PFSK-1 (cell line): ENCODE measurements around the gene FCRL6.

ENCODE experiments used
- FOXP2 ChIP-seq: optimal IDR thresholded peaks from 2 replicates; pipeline ENCODE3; 2011; ENCODE audit warnings: borderline replicate concordance, control low read depth, inconsistent platforms; ENCODE audit not compliant: insufficient read depth; ENCODE audit errors: extremely low read length, extremely low read depth
- POLR2AphosphoS5 ChIP-seq: IDR thresholded peaks from 2 replicates; pipeline ENCODE4 v1.6.1; 2012; ENCODE audit warnings: low read depth, mild to moderate bottlenecking, control low read depth, low read length, moderate library complexity
- SIN3A ChIP-seq: IDR thresholded peaks from 2 replicates; pipeline ENCODE4 v1.6.1; 2012; ENCODE audit warnings: mild to moderate bottlenecking, low read length, moderate library complexity, borderline replicate concordance; ENCODE audit not compliant: insufficient read depth
- TAF1 ChIP-seq: IDR thresholded peaks from 2 replicates; pipeline ENCODE4 v1.6.1; 2012; ENCODE audit warnings: low read length, control low read depth, borderline replicate concordance; ENCODE audit not compliant: insufficient read depth
- TF ChIP-seq, protein P1 (sequence below), 2 experiments: IDR thresholded peaks; 2 replicates each; pipeline versions ENCODE4 v1.6.1 to v1.8.0; 2011 to 2012; ENCODE audit warnings: low read depth in 2 of 2, low read length in 2 of 2, control low read depth in 1 of 2, inconsistent platforms in 1 of 2, mild to moderate bottlenecking in 1 of 2, moderate library complexity in 1 of 2; ENCODE audit not compliant: insufficient read depth in 1 of 2

Gene FCRL6

GRCh38 chr1:159825564-159825963, 23.4 kb downstream of the FCRL6 start:
- TF ChIP-seq, protein P1, sequence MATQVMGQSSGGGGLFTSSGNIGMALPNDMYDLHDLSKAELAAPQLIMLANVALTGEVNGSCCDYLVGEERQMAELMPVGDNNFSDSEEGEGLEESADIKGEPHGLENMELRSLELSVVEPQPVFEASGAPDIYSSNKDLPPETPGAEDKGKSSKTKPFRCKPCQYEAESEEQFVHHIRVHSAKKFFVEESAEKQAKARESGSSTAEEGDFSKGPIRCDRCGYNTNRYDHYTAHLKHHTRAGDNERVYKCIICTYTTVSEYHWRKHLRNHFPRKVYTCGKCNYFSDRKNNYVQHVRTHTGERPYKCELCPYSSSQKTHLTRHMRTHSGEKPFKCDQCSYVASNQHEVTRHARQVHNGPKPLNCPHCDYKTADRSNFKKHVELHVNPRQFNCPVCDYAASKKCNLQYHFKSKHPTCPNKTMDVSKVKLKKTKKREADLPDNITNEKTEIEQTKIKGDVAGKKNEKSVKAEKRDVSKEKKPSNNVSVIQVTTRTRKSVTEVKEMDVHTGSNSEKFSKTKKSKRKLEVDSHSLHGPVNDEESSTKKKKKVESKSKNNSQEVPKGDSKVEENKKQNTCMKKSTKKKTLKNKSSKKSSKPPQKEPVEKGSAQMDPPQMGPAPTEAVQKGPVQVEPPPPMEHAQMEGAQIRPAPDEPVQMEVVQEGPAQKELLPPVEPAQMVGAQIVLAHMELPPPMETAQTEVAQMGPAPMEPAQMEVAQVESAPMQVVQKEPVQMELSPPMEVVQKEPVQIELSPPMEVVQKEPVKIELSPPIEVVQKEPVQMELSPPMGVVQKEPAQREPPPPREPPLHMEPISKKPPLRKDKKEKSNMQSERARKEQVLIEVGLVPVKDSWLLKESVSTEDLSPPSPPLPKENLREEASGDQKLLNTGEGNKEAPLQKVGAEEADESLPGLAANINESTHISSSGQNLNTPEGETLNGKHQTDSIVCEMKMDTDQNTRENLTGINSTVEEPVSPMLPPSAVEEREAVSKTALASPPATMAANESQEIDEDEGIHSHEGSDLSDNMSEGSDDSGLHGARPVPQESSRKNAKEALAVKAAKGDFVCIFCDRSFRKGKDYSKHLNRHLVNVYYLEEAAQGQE (IDR thresholded peaks at IDR 0.05; ENCODE audit: insufficient read depth in 1 of 2, low read depth in 2 of 2, low read length in 2 of 2), result no peak
- TF ChIP-seq FOXP2, result no peak
- no peak for TF ChIP-seq SIN3A

GRCh38 chr1:159826441-159827101, 24.4 kb downstream of the FCRL6 start, which contains the start of gene SLAMF8:
SLAMF8 (plus strand) TSS chr1:159826873; CDS start chr1:159826899, 26 bp downstream.
- TF ChIP-seq, protein P1 (IDR thresholded peaks at IDR 0.05; ENCODE audit: insufficient read depth in 1 of 2, low read depth in 2 of 2, low read length in 2 of 2), result no peak
- no peak for TF ChIP-seq TAF1
- TF ChIP-seq FOXP2, result no peak
- TF ChIP-seq POLR2AphosphoS5, result no peak
- TF ChIP-seq SIN3A, result no peak

- TF ChIP-seq POLR2AphosphoS5 (no peak), TAF1 (no peak), SIN3A (no peak)
Measured at GRCh38 chr1:159827102-159827490, 24.9 kb downstream of the FCRL6 start.

GRCh38 chr1:159827549-159827948, 25.4 kb downstream of the FCRL6 start:
- TF ChIP-seq, protein P1 (IDR thresholded peaks at IDR 0.05; ENCODE audit: insufficient read depth in 1 of 2, low read depth in 2 of 2, low read length in 2 of 2), result no peak
- TF ChIP-seq POLR2AphosphoS5 (no peak), TAF1 (no peak), SIN3A (no peak), FOXP2 (no peak)

- TF ChIP-seq POLR2AphosphoS5 (no peak), TAF1 (no peak), SIN3A (no peak), FOXP2 (no peak)
- TF ChIP-seq, protein P1 (IDR thresholded peaks at IDR 0.05; ENCODE audit: insufficient read depth in 1 of 2, low read depth in 2 of 2, low read length in 2 of 2), result no peak
Measured at GRCh38 chr1:159828176-159828575, 26.0 kb downstream of the FCRL6 start.
